ENCODE measurements around the gene IKZF2. TPM values are rescaled to one million over a fixed set of nuclear protein-coding genes. Genes with fewer than 3 reads are reported as not detected.

IKZF2 gene
- total RNA-seq, 1 donor from 2014 or later = 3.9 TPM

- intact Hi-C loops (cut with DNase I) = no loop called here
- Histone ChIP-seq H3K36me3 (peaks cover 5 to 6% of the 10 kb centered on the region in 2 donors), H3K27me3 (no peaks in the 10 kb centered on the region), H3K4me3 (no peak overlapping the region), H3K27ac (no peak overlapping the region), H3K4me1 (no peaks in the 10 kb centered on the region), H3K9me3 (no peaks in the 10 kb centered on the region)
- TF ChIP-seq, protein P1, sequence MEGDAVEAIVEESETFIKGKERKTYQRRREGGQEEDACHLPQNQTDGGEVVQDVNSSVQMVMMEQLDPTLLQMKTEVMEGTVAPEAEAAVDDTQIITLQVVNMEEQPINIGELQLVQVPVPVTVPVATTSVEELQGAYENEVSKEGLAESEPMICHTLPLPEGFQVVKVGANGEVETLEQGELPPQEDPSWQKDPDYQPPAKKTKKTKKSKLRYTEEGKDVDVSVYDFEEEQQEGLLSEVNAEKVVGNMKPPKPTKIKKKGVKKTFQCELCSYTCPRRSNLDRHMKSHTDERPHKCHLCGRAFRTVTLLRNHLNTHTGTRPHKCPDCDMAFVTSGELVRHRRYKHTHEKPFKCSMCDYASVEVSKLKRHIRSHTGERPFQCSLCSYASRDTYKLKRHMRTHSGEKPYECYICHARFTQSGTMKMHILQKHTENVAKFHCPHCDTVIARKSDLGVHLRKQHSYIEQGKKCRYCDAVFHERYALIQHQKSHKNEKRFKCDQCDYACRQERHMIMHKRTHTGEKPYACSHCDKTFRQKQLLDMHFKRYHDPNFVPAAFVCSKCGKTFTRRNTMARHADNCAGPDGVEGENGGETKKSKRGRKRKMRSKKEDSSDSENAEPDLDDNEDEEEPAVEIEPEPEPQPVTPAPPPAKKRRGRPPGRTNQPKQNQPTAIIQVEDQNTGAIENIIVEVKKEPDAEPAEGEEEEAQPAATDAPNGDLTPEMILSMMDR (IDR thresholded peaks at IDR 0.05) = no peak
- DNase-seq (ENCODE audit: low spot score in 2 of 2) = no peak
These were observed 133.0 kb downstream of the IKZF2 start for GRCh38 chr2:213018340-213018901.

GRCh38 chr2:213017404-213017803 is 134.0 kb downstream of the IKZF2 start:
- no peaks in the 10 kb centered on the region for H3K4me1 ChIP-seq
- no peak overlapping the region for H3K27ac ChIP-seq
- intact Hi-C loops (cut with DNase I) = no loop called here
- peaks cover 5 to 6% of the 10 kb centered on the region in 2 donors for H3K36me3 ChIP-seq
- H3K4me3 ChIP-seq = no peak overlapping the region
- no peak for DNase-seq (ENCODE audit: low spot score in 2 of 2)
- H3K27me3 ChIP-seq = no peaks in the 10 kb centered on the region
- no peaks in the 10 kb centered on the region for H3K9me3 ChIP-seq
- TF ChIP-seq, protein P1 (IDR thresholded peaks at IDR 0.05) = no peak

DNA sequence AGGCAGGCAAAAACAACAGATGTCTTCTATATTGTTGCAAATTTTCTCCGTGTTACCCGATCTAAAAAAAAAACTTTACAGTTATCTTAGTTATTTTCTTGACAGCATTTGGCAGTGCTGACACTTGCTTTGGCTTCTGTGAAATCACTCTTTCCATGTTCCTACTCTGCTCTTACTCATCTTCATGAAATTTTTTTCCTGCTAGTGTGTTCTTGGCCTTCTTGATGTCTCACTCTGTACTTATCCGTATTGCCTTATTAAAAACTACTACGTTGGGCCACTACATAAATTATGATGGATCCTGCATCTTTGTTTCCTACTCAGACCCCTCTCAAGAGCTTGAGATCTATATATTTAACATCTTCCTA is 134.4 kb downstream of the IKZF2 start:
- H3K27me3 ChIP-seq = no peaks in the 10 kb centered on the region
- H3K9me3 ChIP-seq = no peaks in the 10 kb centered on the region
- no peak for DNase-seq (ENCODE audit: low spot score in 2 of 2)
- peaks cover 5 to 6% of the 10 kb centered on the region in 2 donors for H3K36me3 ChIP-seq
- no peaks in the 10 kb centered on the region for H3K4me1 ChIP-seq
- H3K27ac ChIP-seq = no peak overlapping the region
- intact Hi-C loops (cut with DNase I) = no loop called here
- TF ChIP-seq, protein P1 (IDR thresholded peaks at IDR 0.05) = no peak
- no peak overlapping the region for H3K4me3 ChIP-seq

- Histone ChIP-seq H3K9me3 (no peaks in the 10 kb centered on the region), H3K27me3 (no peaks in the 10 kb centered on the region), H3K36me3 (peaks cover 2 to 6% of the 10 kb centered on the region in 2 donors), H3K4me3 (no peak overlapping the region), H3K4me1 (no peaks in the 10 kb centered on the region), H3K27ac (no peak overlapping the region)
- intact Hi-C loops (cut with DNase I) = no loop called here
- TF ChIP-seq, protein P1 (IDR thresholded peaks at IDR 0.05) = no peak
- no peak for DNase-seq (ENCODE audit: low spot score in 2 of 2)
These were observed 135.0 kb downstream of the IKZF2 start for GRCh38 chr2:213016166-213016983.

DNA sequence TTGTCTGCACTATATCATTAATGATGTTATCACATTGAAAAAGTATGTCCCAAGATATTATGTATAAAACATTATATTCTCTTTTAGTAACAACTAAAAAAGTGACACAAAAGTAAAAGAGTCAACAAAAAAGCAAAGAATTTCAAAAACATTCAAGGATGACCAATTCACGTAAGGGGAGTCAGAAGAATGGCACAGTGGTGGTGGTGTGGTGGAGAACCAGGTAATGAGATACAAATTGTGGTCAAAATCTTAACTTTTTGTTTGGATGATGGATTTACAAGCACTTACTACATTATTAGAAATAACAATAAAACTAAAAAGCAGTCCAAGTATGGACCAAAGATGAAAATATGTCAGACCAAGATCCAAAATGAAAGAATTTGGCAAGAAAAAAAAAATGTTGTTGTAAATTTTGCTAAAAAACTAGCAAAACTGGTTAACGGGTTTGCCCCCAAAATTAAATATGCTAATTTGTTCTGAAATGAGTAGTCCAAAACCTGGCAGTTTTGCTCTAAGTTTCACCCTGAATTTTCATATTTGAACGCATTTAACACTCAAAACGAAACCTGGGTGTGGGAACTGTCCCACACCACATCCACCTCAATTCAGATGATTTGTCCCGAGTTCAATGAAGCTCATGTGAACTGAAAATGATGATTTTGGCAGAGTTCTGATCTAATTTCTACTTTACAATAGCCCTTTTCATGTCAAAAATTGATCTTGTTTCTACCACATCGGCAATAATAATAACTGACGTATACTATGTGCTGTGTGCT is 135.8 kb downstream of the IKZF2 start:
- H3K36me3 ChIP-seq = peaks cover 0 to 2% of the 10 kb centered on the region in 2 donors
- intact Hi-C loops (cut with DNase I) = no loop called here
- H3K9me3 ChIP-seq = no peaks in the 10 kb centered on the region
- DNase-seq (ENCODE audit: low spot score in 2 of 2) = no peak
- H3K27me3 ChIP-seq = no peaks in the 10 kb centered on the region
- H3K4me1 ChIP-seq = no peaks in the 10 kb centered on the region
- H3K27ac ChIP-seq = no peak overlapping the region
- TF ChIP-seq, protein P1 (IDR thresholded peaks at IDR 0.05) = no peak
- no peak overlapping the region for H3K4me3 ChIP-seq
